GM06990 (cell line): ENCODE results near the gene SARDH.

Experiments used
- DNase-seq: peaks from one replicate; pipeline ENCODE4 v3.0.0-alpha.2; 2011; ENCODE audit not compliant: insufficient read length; ENCODE audit errors: extremely low read depth
- H3K27me3 ChIP-seq: replicated peaks from 2 replicates; pipeline ENCODE4 v1.6.0; 2011; ENCODE audit warnings: low read length; ENCODE audit not compliant: control insufficient read depth, insufficient read depth
- H3K36me3 ChIP-seq: 2 replicates; pipeline ENCODE4 v1.5.1; 2011; ENCODE audit warnings: low read length; ENCODE audit not compliant: control insufficient read depth, insufficient read depth
- H3K4me3 ChIP-seq: replicated peaks from 2 replicates; pipeline ENCODE4 v1.5.1; 2011; ENCODE audit warnings: low read depth, mild to moderate bottlenecking, control low read depth, low read length
- CTCF ChIP-seq: IDR thresholded peaks from 2 replicates; pipeline ENCODE4 v1.5.1; 2011; ENCODE audit warnings: low read length, control low read depth, mild to moderate bottlenecking, inconsistent platforms; ENCODE audit not compliant: insufficient read depth, poor library complexity, severe bottlenecking

The SARDH gene

GRCh38 chr9:133780404-133780945, 42.3 kb upstream of the SARDH start:
- TF ChIP-seq CTCF, result no peak
- DNase-seq, result no peak
- H3K27me3 ChIP-seq, result no peaks in the 10 kb centered on the region
- H3K4me3 ChIP-seq, result no peak overlapping the region
- peaks cover 63% of the 10 kb centered on the region for H3K36me3 ChIP-seq

GRCh38 chr9:133779516-133780403, 41.6 kb upstream of the SARDH start:
- H3K4me3 ChIP-seq, result no peak overlapping the region
- DNase-seq, result no peak
- TF ChIP-seq CTCF, result no peak
- no peaks in the 10 kb centered on the region for H3K27me3 ChIP-seq
- H3K36me3 ChIP-seq, result peaks cover 65% of the 10 kb centered on the region

DNA sequence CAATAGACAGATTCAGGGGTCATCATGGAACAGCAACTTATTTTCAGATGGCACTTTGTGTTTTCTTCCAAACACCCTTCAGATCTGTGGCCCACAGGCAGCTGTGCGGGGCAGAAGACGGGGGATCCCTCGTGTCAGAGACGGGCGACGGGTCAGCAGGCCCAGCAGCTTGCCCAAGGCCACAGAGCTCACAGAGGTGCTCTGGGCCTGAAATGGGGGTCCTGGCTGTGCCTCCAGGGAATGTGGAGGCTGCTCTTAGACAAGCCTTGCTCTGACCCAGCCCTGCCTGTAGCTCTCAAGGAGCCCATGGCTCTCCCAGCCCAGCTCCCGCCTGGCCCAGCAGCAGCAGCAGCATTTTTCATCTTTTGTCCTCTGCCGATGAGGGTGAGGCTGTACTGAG, 40.9 kb upstream of the SARDH start:
- Histone ChIP-seq H3K4me3 (no peak overlapping the region), H3K27me3 (no peaks in the 10 kb centered on the region), H3K36me3 (peaks cover 68% of the 10 kb centered on the region)
- no peak for TF ChIP-seq CTCF
- DNase-seq, result no peak

GRCh38 chr9:133778336-133779013, 40.3 kb upstream of the SARDH start:
- Histone ChIP-seq H3K36me3 (peaks cover 70% of the 10 kb centered on the region), H3K4me3 (no peak overlapping the region), H3K27me3 (no peaks in the 10 kb centered on the region)
- no peak for TF ChIP-seq CTCF
- DNase-seq, result no peak

GRCh38 chr9:133777871-133778270, 39.7 kb upstream of the SARDH start:
- DNase-seq, result no peak
- peaks cover 67% of the 10 kb centered on the region for H3K36me3 ChIP-seq
- H3K4me3 ChIP-seq, result no peak overlapping the region
- TF ChIP-seq CTCF, result no peak
- no peaks in the 10 kb centered on the region for H3K27me3 ChIP-seq
